HL-60/S4 (cell line): Measurements from ENCODE around the gene MEST.
"Not testable (repeated sequence)": the region's sequence is repeated elsewhere in the genome, so short reads cannot be mapped to it uniquely, and the experiment has no call there.

ENCODE experiments used
- in situ Hi-C: fragments of 300-500 bp; cut with MboI; formaldehyde crosslinking; loops from 2 replicates; pipeline ENCODE4 v1.14.3; 2022; ENCODE audit warnings: low sequenced_read_pairs

The MEST gene

GRCh38 chr7:130491841-130492522 lies at the start of gene MEST:
MEST (plus strand) TSS chr7:130492085; CDS start chr7:130492314, 229 bp downstream.
- in situ Hi-C loops = no loop called here

- in situ Hi-C loops = no loop called here
Measured at GRCh38 chr7:130442601-130443000, 49.3 kb upstream of the MEST start.

- in situ Hi-C loops = no loop called here
Measured at GRCh38 chr7:130444234-130444633, 47.7 kb upstream of the MEST start.

- in situ Hi-C loops = no loop called here
Measured at GRCh38 chr7:130444751-130445407, 47.0 kb upstream of the MEST start.

GRCh38 chr7:130446259-130446658 lies 45.6 kb upstream of the MEST start:
- in situ Hi-C loops = no loop called here

GRCh38 chr7:130451344-130451743 lies 40.5 kb upstream of the MEST start:
- in situ Hi-C loops = not testable (repeated sequence)

GRCh38 chr7:130452951-130453350 lies 38.9 kb upstream of the MEST start:
- in situ Hi-C loops = no loop called here

- in situ Hi-C loops = no loop called here
Measured at GRCh38 chr7:130454959-130455358, 36.9 kb upstream of the MEST start.

- in situ Hi-C loops = no loop called here
Measured at GRCh38 chr7:130458257-130458656, 33.6 kb upstream of the MEST start.

- in situ Hi-C loops = no loop called here
Measured at GRCh38 chr7:130461272-130461671, 30.6 kb upstream of the MEST start.

GRCh38 chr7:130463553-130464434 lies 28.1 kb upstream of the MEST start:
- in situ Hi-C loops = no loop called here

- in situ Hi-C loops = no loop called here
Measured at GRCh38 chr7:130468612-130469011, 23.3 kb upstream of the MEST start.

- in situ Hi-C loops = no loop called here
Measured at GRCh38 chr7:130471974-130472373, 19.9 kb upstream of the MEST start.

- in situ Hi-C loops = no loop called here
Measured at GRCh38 chr7:130473289-130473688, 18.6 kb upstream of the MEST start.

GRCh38 chr7:130473876-130474275 lies 18.0 kb upstream of the MEST start:
- in situ Hi-C loops = no loop called here

GRCh38 chr7:130475776-130476175 lies 16.1 kb upstream of the MEST start:
- in situ Hi-C loops = no loop called here

GRCh38 chr7:130476297-130477150 lies 15.4 kb upstream of the MEST start:
- in situ Hi-C loops = no loop called here

GRCh38 chr7:130478991-130479390 lies 12.9 kb upstream of the MEST start:
- in situ Hi-C loops = no loop called here

- in situ Hi-C loops = no loop called here
Measured at GRCh38 chr7:130479716-130480400, 12.0 kb upstream of the MEST start.

GRCh38 chr7:130481898-130482297 lies 10.0 kb upstream of the MEST start:
- in situ Hi-C loops = no loop called here
